DOHH2 (cell line): ENCODE data around the gene IL36A.

Source experiments
- H3F3A ChIP-seq: fragments of 200-600 bp; sonication (generic), shearing (Covaris generic); 2 replicates; pipeline ENCODE4 v1.6.0; 2016; ENCODE audit warnings: antibody characterized with exemption, mild to moderate bottlenecking; ENCODE audit not compliant: control insufficient read depth, insufficient read depth
- H3K27ac ChIP-seq: fragments of 200-600 bp; sonication (generic); 2 replicates; pipeline ENCODE4 v1.5.1; 2014; ENCODE audit warnings: low read depth, mild to moderate bottlenecking, low read length, moderate library complexity
- H3K27me3 ChIP-seq: fragments of 200-600 bp; sonication (generic); 2 replicates; pipeline ENCODE4 v1.6.1; 2014; ENCODE audit warnings: mild to moderate bottlenecking, low read length, mixed read lengths; ENCODE audit not compliant: control insufficient read depth
- H3K36me3 ChIP-seq: fragments of 200-600 bp; sonication (generic); 2 replicates; pipeline ENCODE4 v1.6.1; 2014; ENCODE audit warnings: mild to moderate bottlenecking, low read length, moderate library complexity, mixed read lengths; ENCODE audit not compliant: control insufficient read depth
- H3K4me1 ChIP-seq: fragments of 200-600 bp; sonication (generic); 2 replicates; pipeline ENCODE4 v1.6.1; 2014; ENCODE audit warnings: mild to moderate bottlenecking, low read length, mixed read lengths; ENCODE audit not compliant: control insufficient read depth
- H3K4me2 ChIP-seq: fragments of 200-600 bp; sonication (generic); 2 replicates; pipeline ENCODE4 v1.6.0; 2014; ENCODE audit warnings: mild to moderate bottlenecking, low read length, moderate library complexity
- H3K4me3 ChIP-seq: fragments of 200-600 bp; sonication (generic); 2 replicates; pipeline ENCODE4 v1.5.1; 2014; ENCODE audit warnings: mild to moderate bottlenecking, low read length, mixed read lengths
- H3K79me2 ChIP-seq: fragments of 200-600 bp; sonication (generic); 2 replicates; pipeline ENCODE4 v1.6.1; 2014; ENCODE audit warnings: mild to moderate bottlenecking, low read length, mixed read lengths; ENCODE audit not compliant: control insufficient read depth
- H3K9me2 ChIP-seq: fragments of 200-600 bp; sonication (generic); replicated peaks from 2 replicates; pipeline ENCODE4 v1.6.1; 2014; ENCODE audit warnings: mild to moderate bottlenecking, low read length, mixed read lengths; ENCODE audit not compliant: control insufficient read depth
- H3K9me3 ChIP-seq: fragments of 200-600 bp; sonication (generic); 2 replicates; pipeline ENCODE4 v1.6.1; 2014; ENCODE audit warnings: antibody characterized with exemption, low read length, mixed read lengths; ENCODE audit not compliant: control insufficient read depth, insufficient read depth
- H4K20me1 ChIP-seq: fragments of 200-600 bp; sonication (generic); 2 replicates; pipeline ENCODE4 v1.6.0; 2014; ENCODE audit warnings: low read depth, mild to moderate bottlenecking, antibody characterized with exemption, low read length, moderate library complexity; ENCODE audit not compliant: control insufficient read depth, insufficient read depth
- EZH2phosphoT487 ChIP-seq: fragments of 200-600 bp; sonication (generic); IDR thresholded peaks from 2 replicates; pipeline ENCODE4 v1.6.1; 2017; ENCODE audit warnings: borderline replicate concordance, mild to moderate bottlenecking, antibody characterized with exemption, low read length, moderate library complexity, mixed read lengths
- TF ChIP-seq, protein P1 (sequence below): fragments of 200-600 bp; sonication (generic); IDR thresholded peaks from one replicate; pipeline ENCODE4 v1.5.1; 2014; ENCODE audit warnings: antibody characterized with exemption, mild to moderate bottlenecking, low read depth, low read length; ENCODE audit not compliant: poor library complexity, severe bottlenecking

The IL36A gene

DNA sequence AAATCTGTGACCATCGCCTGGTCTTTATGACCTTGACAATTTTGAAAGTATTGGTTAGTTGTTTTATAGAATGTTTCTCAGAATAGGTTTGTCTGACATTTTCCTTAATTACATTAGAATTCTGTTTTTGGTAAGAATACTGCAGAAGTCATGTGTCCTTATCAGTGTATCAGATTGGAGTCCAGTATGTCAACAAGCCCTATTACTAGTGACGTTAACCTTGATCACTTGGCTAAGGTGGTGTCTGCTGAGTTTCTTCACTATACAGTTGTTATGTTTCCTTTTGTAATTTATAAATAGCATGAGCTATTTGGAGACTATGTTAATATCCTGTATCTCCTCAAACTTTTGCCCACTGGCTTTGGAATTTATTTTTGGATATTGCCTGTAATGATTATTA lies 38.2 kb upstream of the IL36A start:
- TF ChIP-seq, protein P1, sequence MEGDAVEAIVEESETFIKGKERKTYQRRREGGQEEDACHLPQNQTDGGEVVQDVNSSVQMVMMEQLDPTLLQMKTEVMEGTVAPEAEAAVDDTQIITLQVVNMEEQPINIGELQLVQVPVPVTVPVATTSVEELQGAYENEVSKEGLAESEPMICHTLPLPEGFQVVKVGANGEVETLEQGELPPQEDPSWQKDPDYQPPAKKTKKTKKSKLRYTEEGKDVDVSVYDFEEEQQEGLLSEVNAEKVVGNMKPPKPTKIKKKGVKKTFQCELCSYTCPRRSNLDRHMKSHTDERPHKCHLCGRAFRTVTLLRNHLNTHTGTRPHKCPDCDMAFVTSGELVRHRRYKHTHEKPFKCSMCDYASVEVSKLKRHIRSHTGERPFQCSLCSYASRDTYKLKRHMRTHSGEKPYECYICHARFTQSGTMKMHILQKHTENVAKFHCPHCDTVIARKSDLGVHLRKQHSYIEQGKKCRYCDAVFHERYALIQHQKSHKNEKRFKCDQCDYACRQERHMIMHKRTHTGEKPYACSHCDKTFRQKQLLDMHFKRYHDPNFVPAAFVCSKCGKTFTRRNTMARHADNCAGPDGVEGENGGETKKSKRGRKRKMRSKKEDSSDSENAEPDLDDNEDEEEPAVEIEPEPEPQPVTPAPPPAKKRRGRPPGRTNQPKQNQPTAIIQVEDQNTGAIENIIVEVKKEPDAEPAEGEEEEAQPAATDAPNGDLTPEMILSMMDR: no peak
- no peak for TF ChIP-seq EZH2phosphoT487
- Histone ChIP-seq H3K27me3 (peaks cover 3% of the 10 kb centered on the region; the same call in 1 of the 2 replicates), H3K4me3 (no peak overlapping the region), H3F3A (no peaks in the 10 kb centered on the region), H3K79me2 (no peaks in the 10 kb centered on the region), H3K27ac (no peak overlapping the region), H3K4me1 (peaks cover 7% of the 10 kb centered on the region), H3K4me2 (no peak overlapping the region), H4K20me1 (no peaks in the 10 kb centered on the region), H3K9me3 (no peaks in the 10 kb centered on the region), H3K9me2 (no peaks in the 10 kb centered on the region), H3K36me3 (no peaks in the 10 kb centered on the region)

DNA sequence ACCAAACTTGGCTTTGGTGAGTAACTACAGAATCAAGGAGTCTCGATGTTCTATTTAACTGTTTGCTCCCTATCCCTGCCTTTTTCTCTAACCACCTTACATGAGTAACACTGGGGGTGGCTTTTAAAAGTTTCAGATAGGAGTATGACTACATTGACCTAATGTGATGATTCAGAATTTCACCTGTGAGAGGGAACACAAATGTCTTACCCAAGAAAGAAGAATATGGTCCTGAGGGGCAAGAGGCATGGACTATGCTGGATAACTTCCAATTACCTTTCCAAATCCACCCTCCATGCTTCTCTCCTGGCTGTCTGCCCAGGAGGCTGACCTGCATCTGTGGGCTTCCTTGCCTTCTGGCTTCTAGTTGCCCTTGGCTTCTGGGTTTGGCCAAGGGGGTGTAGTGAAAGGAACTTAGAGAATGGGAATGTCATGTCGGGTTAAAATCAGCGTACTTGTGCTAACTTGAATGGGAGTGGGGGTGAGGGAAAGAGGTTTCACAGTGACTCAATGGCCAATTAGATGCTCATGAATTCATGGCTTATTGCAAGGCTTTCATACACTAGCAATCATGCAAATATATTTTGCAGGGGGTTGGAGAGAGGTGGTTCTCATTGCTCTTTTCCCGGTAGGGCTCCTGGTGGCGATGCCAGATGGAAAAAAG lies 32.7 kb upstream of the IL36A start:
- Histone ChIP-seq H3K27me3 (peaks cover 3% of the 10 kb centered on the region; the same call in 1 of the 2 replicates), H3K4me2 (no peak overlapping the region), H3K79me2 (no peaks in the 10 kb centered on the region), H3K27ac (no peak overlapping the region), H3K9me2 (no peaks in the 10 kb centered on the region; the same call in 1 of the 2 replicates), H3K9me3 (no peaks in the 10 kb centered on the region), H3K36me3 (no peaks in the 10 kb centered on the region), H3K4me3 (no peak overlapping the region), H3K4me1 (peaks cover 7% of the 10 kb centered on the region), H3F3A (no peaks in the 10 kb centered on the region), H4K20me1 (no peaks in the 10 kb centered on the region)
- TF ChIP-seq, protein P1: no peak
- no peak for TF ChIP-seq EZH2phosphoT487

DNA sequence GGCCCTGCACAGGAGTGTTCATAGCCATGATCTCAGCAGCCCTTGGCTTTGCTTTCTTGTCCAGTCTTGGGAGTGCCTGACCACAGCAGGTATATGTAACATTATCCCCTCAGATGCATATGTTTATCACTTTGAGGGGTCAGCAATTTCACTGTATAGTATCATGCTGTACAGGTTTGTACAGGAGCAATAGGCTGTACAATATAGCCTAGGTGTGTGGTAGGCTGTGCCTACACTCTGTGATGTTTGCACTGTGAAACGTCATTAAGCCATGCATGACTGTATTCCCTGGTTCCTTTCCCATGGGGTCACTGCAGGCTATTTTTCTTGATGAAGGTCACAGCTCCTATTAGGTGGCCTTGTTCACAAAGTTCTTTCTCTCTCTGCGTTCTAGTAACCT lies 32.1 kb upstream of the IL36A start:
- no peak overlapping the region for H3K27ac ChIP-seq
- no peaks in the 10 kb centered on the region for H3F3A ChIP-seq
- H3K4me2 ChIP-seq: no peak overlapping the region
- H3K36me3 ChIP-seq: no peaks in the 10 kb centered on the region
- no peaks in the 10 kb centered on the region; the same call in 1 of the 2 replicates for H3K9me2 ChIP-seq
- no peaks in the 10 kb centered on the region for H4K20me1 ChIP-seq
- H3K4me1 ChIP-seq: peaks cover 7% of the 10 kb centered on the region
- TF ChIP-seq, protein P1: no peak
- TF ChIP-seq EZH2phosphoT487: no peak
- H3K9me3 ChIP-seq: no peaks in the 10 kb centered on the region
- no peaks in the 10 kb centered on the region for H3K79me2 ChIP-seq
- H3K4me3 ChIP-seq: no peak overlapping the region
- H3K27me3 ChIP-seq: peaks cover 3% of the 10 kb centered on the region; the same call in 1 of the 2 replicates
